T-cell (primary cell): Measurements from ENCODE around the gene SDK1. TPM values are rescaled to one million over a fixed set of nuclear protein-coding genes. Genes with fewer than 3 reads are reported as not detected.

Experiments used
- ATAC-seq, 4 experiments: fragments of 200-7000 bp in 3 of 4; fragments of 150-1000 bp in 1 of 4; cut with Tn5 transposase; replicated peaks in 1 of 4; 1 replicate in 3 of 4; 2 replicates in 1 of 4; pipeline ENCODE4 v1.10.0; 2021; ENCODE audit warnings: moderate library complexity in 3 of 4, mild to moderate bottlenecking in 2 of 4, moderate number of reproducible peaks in 1 of 4
- CTCF ChIA-PET, 2 donors: fragments of 300-600 bp; sonication (Branson Sonifier 250); formaldehyde crosslinking; loops; one replicate each; lab custom pipeline; 2022; ENCODE audit warnings: antibody characterized with exemption in 2 of 2; lab: Charles Lee
- POLR2A ChIA-PET, 2 donors: fragments of 300-600 bp; sonication (Branson Sonifier 250); formaldehyde crosslinking; loops; one replicate each; lab custom pipeline; 2022; ENCODE audit warnings: antibody characterized with exemption in 2 of 2; lab: Charles Lee
- DNase-seq, 35 experiments: peaks; one replicate each; pipeline versions ENCODE4 v3.0.0 to v3.0.0-alpha.2; 2013 to 2023
- H3K27ac ChIP-seq: one replicate; pipeline ENCODE4 v1.5.1; 2013; ENCODE audit warnings: low read length
- H3K27me3 ChIP-seq, 2 experiments: replicated peaks in 1 of 2; 1 replicate in 1 of 2; 2 replicates in 1 of 2; pipeline versions ENCODE4 v1.6.1 to v1.7.0; 2013; ENCODE audit warnings: low read length in 1 of 2, mixed read lengths in 1 of 2; ENCODE audit not compliant: control insufficient read depth in 2 of 2, insufficient read depth in 2 of 2; ENCODE audit errors: extremely low read depth in 1 of 2
- H3K36me3 ChIP-seq, 2 donors: 1 replicate in 1 of 2; 2 replicates in 1 of 2; pipeline versions ENCODE4 v1.6.1 to v1.7.0; 2013; ENCODE audit warnings: low read length in 1 of 2; ENCODE audit not compliant: control insufficient read depth in 2 of 2, insufficient read depth in 1 of 2; ENCODE audit errors: extremely low read depth in 1 of 2
- H3K4me1 ChIP-seq, 2 experiments: 1 replicate in 1 of 2; 2 replicates in 1 of 2; pipeline versions ENCODE4 v1.6.1 to v1.7.0; 2013; ENCODE audit warnings: low read length in 2 of 2, mixed read lengths in 1 of 2; ENCODE audit not compliant: insufficient read depth in 2 of 2, control insufficient read depth in 1 of 2; ENCODE audit errors: extremely low read depth in 1 of 2
- H3K4me3 ChIP-seq, 2 donors: 1 replicate in 1 of 2; 2 replicates in 1 of 2; pipeline versions ENCODE4 v1.5.1 to v1.7.0; 2013; ENCODE audit warnings: mild to moderate bottlenecking in 2 of 2, low read length in 1 of 2, moderate library complexity in 1 of 2; ENCODE audit not compliant: control insufficient read depth in 1 of 2; ENCODE audit errors: extremely low read depth in 1 of 2
- H3K9me3 ChIP-seq: 2 replicates; pipeline ENCODE4 v1.7.0; 2013
- H3K27ac Mint-ChIP-seq, 2 donors: one replicate each; pipeline ENCODE4 v1.8.0; 2020 to 2021; ENCODE audit warnings: mild to moderate bottlenecking in 2 of 2, mixed read lengths in 2 of 2
- H3K27me3 Mint-ChIP-seq, 2 donors: one replicate each; pipeline ENCODE4 v1.8.0; 2021 to 2022; ENCODE audit warnings: mixed read lengths in 2 of 2
- H3K36me3 Mint-ChIP-seq: one replicate; pipeline ENCODE4 v1.8.0; 2021; ENCODE audit warnings: mixed read lengths
- H3K4me1 Mint-ChIP-seq, 3 donors: one replicate each; pipeline ENCODE4 v1.8.0; 2020 to 2022; ENCODE audit warnings: mixed read lengths in 3 of 3, mild to moderate bottlenecking in 1 of 3
- H3K4me3 Mint-ChIP-seq, 3 donors: one replicate each; pipeline ENCODE4 v1.8.0; 2020 to 2022; ENCODE audit warnings: mild to moderate bottlenecking in 3 of 3, mixed read lengths in 3 of 3, moderate library complexity in 3 of 3
- H3K9me3 Mint-ChIP-seq, 3 donors: one replicate each; pipeline ENCODE4 v1.8.0; 2020 to 2022; ENCODE audit warnings: mixed read lengths in 3 of 3
- WGBS: methylation state at CpG from one replicate; pipeline ENCODE4 v1.1.5; 2013; ENCODE audit warnings: missing lambda C conversion rate; ENCODE audit not compliant: insufficient coverage; 5-methylcytosine and 5-hydroxymethylcytosine counted together
- total RNA-seq, 35 experiments: library from RNA in 6 of 35; stranded (reverse) in 6 of 35; fragments of 120-200 nt in 1 of 35; gene quantifications; one replicate each; pipeline versions ENCODE4 v1.2.1 to v1.2.4 and lab custom pipeline; 2013 to 2026

Gene SDK1
- total RNA-seq, 5 donors from 2014 or later (not counting 1 experiment from before 2014, with no cell fraction given) = 0.47 to 1.7 (median 0.63) TPM

- POLR2A ChIA-PET = no interaction called here
- Mint-ChIP-seq H3K4me3 (no peak overlapping the region), H3K27me3 (no peaks in the 10 kb centered on the region), H3K4me1 (no peaks in the 10 kb centered on the region), H3K27ac (no peak overlapping the region), H3K9me3 (no peaks in the 10 kb centered on the region), H3K36me3 (no peaks in the 10 kb centered on the region)
- H3K9me3 ChIP-seq = no peaks in the 10 kb centered on the region
- DNase-seq (no peak), ATAC-seq (no peak)
- no peak overlapping the region for H3K27ac ChIP-seq
- no peaks in the 10 kb centered on the region for H3K36me3 ChIP-seq
- H3K4me1 ChIP-seq = no peaks in the 10 kb centered on the region
- WGBS = 77% methylated on average over 4 of the region's 4 CpGs
- CTCF ChIA-PET = no interaction called here
- no peak overlapping the region for H3K4me3 ChIP-seq
- H3K27me3 ChIP-seq = no peaks in the 10 kb centered on the region
Measured at GRCh38 chr7:4037877-4038276, 736.8 kb downstream of the SDK1 start.

- Mint-ChIP-seq H3K27me3 (no peaks in the 10 kb centered on the region), H3K27ac (no peak overlapping the region), H3K9me3 (no peaks in the 10 kb centered on the region), H3K4me3 (no peak overlapping the region), H3K36me3 (no peaks in the 10 kb centered on the region), H3K4me1 (no peaks in the 10 kb centered on the region)
- Histone ChIP-seq H3K27me3 (no peaks in the 10 kb centered on the region), H3K27ac (no peak overlapping the region), H3K4me3 (no peak overlapping the region), H3K4me1 (no peaks in the 10 kb centered on the region), H3K9me3 (no peaks in the 10 kb centered on the region), H3K36me3 (no peaks in the 10 kb centered on the region)
- ATAC-seq (no peak), DNase-seq (no peak)
- ChIA-PET CTCF (no interaction called here), POLR2A (no interaction called here)
- 92% methylated on average over 9 of the region's 20 CpGs for WGBS
Measured at GRCh38 chr7:4040109-4040928, 739.3 kb downstream of the SDK1 start.

- no peaks in the 10 kb centered on the region for H3K9me3 Mint-ChIP-seq
- Histone ChIP-seq H3K27me3 (no peaks in the 10 kb centered on the region), H3K27ac (no peak overlapping the region), H3K36me3 (no peaks in the 10 kb centered on the region), H3K9me3 (no peaks in the 10 kb centered on the region), H3K4me1 (no peaks in the 10 kb centered on the region), H3K4me3 (no peak overlapping the region)
- H3K4me3 Mint-ChIP-seq = no peak overlapping the region
- H3K36me3 Mint-ChIP-seq = no peaks in the 10 kb centered on the region
- H3K27me3 Mint-ChIP-seq = no peaks in the 10 kb centered on the region
- CTCF ChIA-PET = no interaction called here
- POLR2A ChIA-PET = no interaction called here
- H3K4me1 Mint-ChIP-seq = no peaks in the 10 kb centered on the region
- ATAC-seq = no peak
- 77% methylated on average over 9 of the region's 11 CpGs for whole genome bisulfite sequencing
- DNase-seq = no peak
- H3K27ac Mint-ChIP-seq = no peak overlapping the region
Measured at GRCh38 chr7:4042402-4043045, 741.5 kb downstream of the SDK1 start.

- CTCF ChIA-PET = no interaction called here
- H3K36me3 ChIP-seq = no peaks in the 10 kb centered on the region
- no peak overlapping the region for H3K4me3 ChIP-seq
- POLR2A ChIA-PET = no interaction called here
- no peak overlapping the region for H3K4me3 Mint-ChIP-seq
- no peaks in the 10 kb centered on the region for H3K36me3 Mint-ChIP-seq
- ATAC-seq (no peak), DNase-seq (no peak)
- H3K27me3 Mint-ChIP-seq = peaks cover 0 to 3% of the 10 kb centered on the region in 2 donors
- no peaks in the 10 kb centered on the region for H3K4me1 ChIP-seq
- 90% methylated on average over 9 of the region's 9 CpGs for WGBS
- H3K27me3 ChIP-seq = peaks cover 0 to 4% of the 10 kb centered on the region in 2 experiments
- no peaks in the 10 kb centered on the region for H3K9me3 ChIP-seq
- H3K27ac Mint-ChIP-seq = no peak overlapping the region
- H3K27ac ChIP-seq = no peak overlapping the region
- H3K9me3 Mint-ChIP-seq = no peaks in the 10 kb centered on the region
- H3K4me1 Mint-ChIP-seq = no peaks in the 10 kb centered on the region
Measured at GRCh38 chr7:4043988-4044387, 742.9 kb downstream of the SDK1 start.

GRCh38 chr7:4045450-4045849 lies 744.4 kb downstream of the SDK1 start:
- no peak for DNase-seq
- CTCF ChIA-PET = no interaction called here

GRCh38 chr7:4045975-4046374 lies 744.9 kb downstream of the SDK1 start:
- DNase-seq (no peak), ATAC-seq (no peak)
- H3K36me3 ChIP-seq = no peaks in the 10 kb centered on the region
- H3K27me3 ChIP-seq = peaks cover 0 to 4% of the 10 kb centered on the region in 2 experiments
- Mint-ChIP-seq H3K27me3 (peaks cover 3% of the 10 kb centered on the region in 2 donors), H3K4me3 (no peak overlapping the region), H3K9me3 (no peaks in the 10 kb centered on the region), H3K4me1 (no peaks in the 10 kb centered on the region), H3K36me3 (no peaks in the 10 kb centered on the region), H3K27ac (no peak overlapping the region)
- WGBS = 89% methylated on average over 3 of the region's 8 CpGs
- POLR2A ChIA-PET = no interaction called here
- H3K4me3 ChIP-seq = no peak overlapping the region
- CTCF ChIA-PET = no interaction called here
- H3K9me3 ChIP-seq = no peaks in the 10 kb centered on the region
- H3K4me1 ChIP-seq = no peaks in the 10 kb centered on the region
- no peak overlapping the region for H3K27ac ChIP-seq

More at GRCh38 chr7:4045450-4045849, 744.4 kb downstream of the SDK1 start:
- no peaks in the 10 kb centered on the region for H3K36me3 ChIP-seq
- Mint-ChIP-seq H3K9me3 (no peaks in the 10 kb centered on the region), H3K4me3 (no peak overlapping the region), H3K4me1 (no peaks in the 10 kb centered on the region), H3K27ac (no peak overlapping the region), H3K36me3 (no peaks in the 10 kb centered on the region), H3K27me3 (peaks cover 3% of the 10 kb centered on the region in 2 donors)
- ATAC-seq = no peak
- H3K4me3 ChIP-seq = no peak overlapping the region
- H3K4me1 ChIP-seq = no peaks in the 10 kb centered on the region
- H3K27ac ChIP-seq = no peak overlapping the region
- peaks cover 0 to 4% of the 10 kb centered on the region in 2 experiments for H3K27me3 ChIP-seq
- POLR2A ChIA-PET = no interaction called here
- 94% methylated on average over 12 of the region's 15 CpGs for WGBS
- no peaks in the 10 kb centered on the region for H3K9me3 ChIP-seq
